Stimulated activated CD4-positive, alpha-beta T cell treated with anti-CD3 and anti-CD28 coated beads, Interleukin-2, amount 100 ng/mL, for 4 hours (primary cell): ENCODE data around the gene CTNNAL1.
"Not testable (repeated sequence)": the region's sequence is repeated elsewhere in the genome, so short reads cannot be mapped to it uniquely, and the experiment has no call there.

Experiments used
- DNase-seq: peaks from one replicate; pipeline ENCODE4 v3.0.0-alpha.2; 2020; ENCODE audit warnings: low read depth

Gene CTNNAL1

DNA sequence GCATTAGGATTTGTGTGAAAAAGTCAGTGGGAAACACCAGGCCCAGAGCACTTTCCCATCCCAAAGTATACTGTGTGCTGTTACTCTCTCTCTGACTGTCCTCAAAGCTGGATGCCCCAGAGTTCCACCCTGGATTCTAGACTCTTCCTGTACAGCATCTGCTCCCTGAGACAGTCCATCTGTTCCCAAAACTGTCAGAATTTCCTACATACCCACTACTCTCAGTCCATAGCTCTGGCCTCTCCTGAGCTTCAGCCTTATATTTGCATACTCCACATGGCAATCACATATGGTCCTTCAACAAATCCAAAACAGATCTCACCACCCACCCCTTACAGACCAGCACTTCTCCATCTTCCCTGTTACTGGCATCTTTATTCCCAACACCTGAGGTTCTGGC, 88.8 kb downstream of the CTNNAL1 start:
- DNase-seq: no peak

DNA sequence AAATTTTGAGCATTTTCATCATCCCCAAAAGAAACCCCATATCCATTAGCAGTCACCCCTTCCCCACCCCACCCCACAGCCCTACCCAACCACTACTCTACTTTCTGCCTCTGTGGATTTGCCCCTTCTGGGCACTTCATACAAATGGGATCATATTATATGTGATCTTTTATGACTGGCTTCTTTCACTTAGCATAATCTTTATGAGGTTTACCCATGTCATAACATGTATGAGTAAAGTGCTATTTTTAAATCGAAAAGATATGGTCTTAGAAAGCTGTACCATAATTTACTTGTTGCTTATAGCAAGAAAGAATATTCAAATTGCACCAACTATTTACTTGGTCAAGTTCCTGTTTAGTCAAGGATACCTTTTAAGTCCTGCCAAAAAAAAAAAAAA, 92.1 kb downstream of the CTNNAL1 start:
- DNase-seq: no peak

- not testable (repeated sequence) for DNase-seq
Observed at GRCh38 chr9:108920401-108920800, 92.9 kb downstream of the CTNNAL1 start.

DNA sequence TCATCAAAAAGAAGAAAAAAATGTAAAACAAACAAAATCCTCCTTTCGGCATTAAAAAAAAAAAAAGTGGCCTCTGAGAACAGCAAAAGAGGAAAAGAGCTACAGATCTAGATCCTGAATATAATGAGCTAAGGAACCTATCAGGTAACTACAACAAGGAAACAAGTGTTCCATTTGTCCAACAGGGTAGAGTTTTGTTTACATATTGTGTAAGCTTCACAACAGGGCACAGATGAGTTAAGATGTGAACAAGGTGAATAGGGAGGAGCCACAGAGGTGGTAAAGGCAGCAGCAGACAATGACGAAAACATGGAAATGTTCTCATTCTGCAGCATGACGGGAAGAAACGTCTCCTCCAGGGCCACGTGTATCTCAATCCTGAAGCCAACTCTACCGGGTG, 93.8 kb downstream of the CTNNAL1 start:
- no peak for DNase-seq

- DNase-seq: no peak
Observed at GRCh38 chr9:108913391-108913790, 99.9 kb downstream of the CTNNAL1 start.

DNA sequence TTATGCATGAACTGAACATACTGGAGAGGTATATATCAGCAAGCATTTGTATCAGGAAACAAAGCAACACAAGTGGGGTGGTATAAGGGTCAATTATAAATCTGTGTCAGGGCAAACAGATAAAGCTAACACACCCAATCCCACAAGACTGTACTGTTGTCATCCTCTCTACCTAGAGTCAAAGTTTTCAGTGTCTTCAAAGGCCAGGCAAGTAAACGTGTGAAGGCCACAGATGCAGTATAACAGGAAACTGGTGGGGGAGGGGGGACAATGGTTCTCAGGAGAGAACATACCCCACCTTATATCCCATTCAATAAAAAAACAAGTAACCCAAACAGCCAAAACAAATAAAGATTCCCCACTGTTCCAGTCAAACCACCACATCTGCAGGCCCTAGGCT, 101.5 kb downstream of the CTNNAL1 start:
- DNase-seq: no peak

DNA sequence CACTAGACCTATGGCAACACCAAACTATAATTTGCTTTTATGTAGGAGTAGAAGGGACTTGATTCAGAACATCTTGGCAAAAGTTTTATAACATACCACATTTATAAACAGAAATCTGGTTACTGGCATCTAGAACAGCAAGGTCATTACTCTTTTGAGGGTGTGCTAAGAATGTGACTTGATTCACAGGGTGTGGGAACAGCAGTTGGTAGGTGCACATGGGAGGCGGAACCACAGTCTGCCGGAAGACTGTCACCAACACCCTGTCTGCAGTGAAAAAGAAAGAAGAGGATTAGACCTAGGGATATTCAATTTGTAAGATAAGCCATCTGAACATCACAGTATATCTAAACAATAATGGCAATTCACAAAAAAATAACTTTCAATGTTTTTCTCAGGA, 102.4 kb downstream of the CTNNAL1 start:
- no peak for DNase-seq

DNA sequence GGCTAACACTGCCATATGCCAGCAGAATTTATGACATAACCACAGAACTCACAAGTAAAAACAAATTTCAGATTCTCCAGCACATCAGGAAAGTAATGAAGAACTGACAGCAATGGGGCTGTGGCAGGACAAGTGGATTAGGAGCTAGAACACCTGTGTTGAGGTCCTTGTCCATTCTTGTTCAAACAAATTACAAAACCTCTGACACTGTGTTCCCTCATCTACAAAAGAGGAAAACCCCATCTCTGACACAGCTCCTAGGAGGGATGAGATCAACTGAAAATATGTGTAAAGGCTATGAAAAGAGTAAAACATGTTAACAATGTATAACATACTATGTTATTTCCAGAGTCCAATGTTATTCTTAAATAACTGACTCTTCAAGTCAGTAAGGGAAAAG, 102.9 kb downstream of the CTNNAL1 start:
- no peak for DNase-seq

GRCh38 chr9:108905494-108905893, 107.8 kb downstream of the CTNNAL1 start:
- DNase-seq: no peak

DNA sequence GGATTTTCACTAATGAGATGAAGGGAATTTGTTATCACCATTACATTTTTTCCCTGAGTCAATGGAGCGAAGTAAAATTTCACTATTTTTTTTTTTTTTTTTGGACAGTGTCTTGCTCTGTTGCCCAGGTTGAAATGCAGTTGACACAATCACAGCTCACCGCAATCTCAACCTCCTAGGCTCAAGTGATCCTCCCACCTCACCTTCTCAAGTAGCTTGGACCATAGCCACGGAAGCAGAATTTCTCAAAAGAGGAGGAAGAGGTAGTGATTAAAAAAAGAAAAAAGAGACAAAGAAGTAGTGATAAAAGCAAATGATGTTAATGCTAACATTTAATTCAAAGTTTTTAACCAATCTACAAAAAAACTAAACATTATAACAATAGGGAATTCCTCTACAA, 109.1 kb downstream of the CTNNAL1 start:
- no peak for DNase-seq

DNA sequence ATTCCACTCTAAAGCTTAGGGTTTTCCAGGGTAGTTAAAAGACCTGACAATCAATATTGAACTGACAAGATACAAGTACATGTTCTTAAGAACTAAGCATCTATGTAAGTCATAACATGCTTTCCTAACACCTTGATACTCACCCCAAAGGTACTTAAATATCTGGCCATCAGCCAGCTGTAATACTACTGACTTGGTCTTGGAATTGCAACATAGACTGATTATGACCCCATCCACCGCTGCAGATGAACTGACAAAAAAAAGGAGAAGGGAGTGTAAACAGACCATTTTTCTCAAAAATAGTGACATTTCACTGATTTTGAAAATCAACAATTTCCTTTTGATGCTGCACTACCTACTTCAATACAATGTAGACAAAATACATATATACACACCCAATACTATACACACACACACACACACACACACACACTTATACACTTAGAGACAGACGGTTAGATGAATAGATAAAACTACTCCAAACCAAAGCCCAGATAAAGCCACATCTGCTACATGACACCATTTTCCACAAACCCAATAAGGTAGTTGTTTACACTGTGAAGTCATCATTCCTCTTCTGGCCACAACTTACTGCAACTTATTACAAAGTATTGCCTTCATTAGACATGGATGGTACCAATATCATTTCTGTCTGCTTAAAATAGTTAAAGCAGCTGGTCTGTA, 109.7 kb downstream of the CTNNAL1 start:
- DNase-seq: no peak

DNA sequence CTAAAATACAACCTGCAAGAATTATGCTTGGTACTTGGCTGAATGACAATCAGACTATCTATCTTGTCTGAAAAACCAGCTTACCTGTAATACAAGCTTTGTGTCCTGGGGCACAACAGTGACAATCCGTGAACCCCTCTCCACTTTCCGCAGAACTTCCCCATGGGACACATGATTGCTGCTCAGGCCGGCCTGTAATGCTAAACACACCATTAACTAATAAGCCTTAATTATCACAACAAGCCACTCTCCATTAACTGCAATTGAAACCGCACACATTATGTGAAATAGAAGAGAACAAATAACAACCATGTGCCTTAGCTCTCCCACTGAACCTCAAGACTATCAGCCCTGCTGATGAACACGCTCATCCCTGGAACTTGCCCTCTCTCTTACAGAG, 113.1 kb downstream of the CTNNAL1 start:
- DNase-seq: no peak

DNA sequence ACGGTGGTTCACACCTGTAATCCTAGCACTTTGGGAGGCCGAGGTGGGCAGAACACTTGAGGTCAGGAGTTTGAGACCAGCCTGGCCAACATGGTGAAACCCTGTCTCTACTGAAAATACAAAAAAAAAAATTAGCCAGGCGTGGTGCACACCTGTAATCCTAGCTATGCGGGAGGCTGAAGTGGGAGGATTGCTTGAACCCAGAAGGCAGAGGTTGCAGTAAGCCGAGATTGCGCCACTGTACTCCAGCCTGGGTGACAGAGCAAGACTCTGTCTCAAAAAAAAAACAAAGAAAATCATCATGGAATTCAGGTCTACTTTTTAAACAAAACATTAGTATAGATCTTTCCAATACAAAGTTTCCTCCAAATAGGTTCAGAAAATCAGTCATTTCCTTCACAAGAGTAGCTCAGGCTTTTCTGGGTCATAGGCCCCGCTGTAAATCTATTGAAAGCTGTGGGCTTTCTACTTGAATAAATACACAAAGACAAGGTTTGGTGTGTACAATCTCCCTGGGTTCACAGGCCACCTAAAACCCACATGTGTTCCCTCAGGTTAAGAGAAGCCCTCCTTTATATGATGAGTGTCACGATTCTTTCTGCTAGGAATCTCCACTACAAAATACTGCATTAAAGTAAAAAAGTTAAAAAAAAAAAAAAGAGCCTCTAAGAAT, 114.1 kb downstream of the CTNNAL1 start:
- DNase-seq: not testable (repeated sequence)

DNA sequence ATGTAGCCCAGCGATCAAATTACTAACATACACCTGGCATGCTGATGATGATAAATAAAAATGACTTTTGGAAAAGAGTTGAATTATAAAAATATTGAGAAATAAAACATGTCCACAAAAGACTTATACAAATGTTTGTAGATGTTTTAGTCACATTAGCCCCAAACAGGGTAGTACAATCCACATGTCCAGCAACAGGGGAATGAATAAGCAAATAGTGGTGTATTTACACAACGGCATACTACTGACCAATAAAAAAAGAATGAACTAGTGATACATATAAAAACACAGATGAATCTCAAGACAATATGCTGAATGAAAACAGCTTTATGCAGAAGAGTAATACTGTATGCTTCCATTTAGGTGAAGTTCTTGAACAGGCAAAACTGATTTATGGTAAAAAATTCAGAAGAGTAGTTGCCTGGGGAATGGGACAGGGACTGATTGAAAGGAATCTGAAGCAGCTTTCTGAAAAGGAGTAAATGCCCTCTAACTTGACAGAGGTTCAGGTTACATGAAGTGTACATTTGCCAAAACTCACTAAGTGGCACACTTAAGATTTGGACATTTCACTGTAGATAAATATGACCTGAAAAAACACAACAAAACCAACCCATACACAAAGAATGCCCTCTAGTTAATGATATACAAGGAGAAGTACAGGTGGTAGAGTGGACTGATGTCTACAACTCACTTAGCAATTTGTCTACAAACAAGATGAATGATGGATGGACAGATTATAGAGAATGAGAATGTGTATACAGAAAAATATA, 115.8 kb downstream of the CTNNAL1 start:
- no peak for DNase-seq

DNA sequence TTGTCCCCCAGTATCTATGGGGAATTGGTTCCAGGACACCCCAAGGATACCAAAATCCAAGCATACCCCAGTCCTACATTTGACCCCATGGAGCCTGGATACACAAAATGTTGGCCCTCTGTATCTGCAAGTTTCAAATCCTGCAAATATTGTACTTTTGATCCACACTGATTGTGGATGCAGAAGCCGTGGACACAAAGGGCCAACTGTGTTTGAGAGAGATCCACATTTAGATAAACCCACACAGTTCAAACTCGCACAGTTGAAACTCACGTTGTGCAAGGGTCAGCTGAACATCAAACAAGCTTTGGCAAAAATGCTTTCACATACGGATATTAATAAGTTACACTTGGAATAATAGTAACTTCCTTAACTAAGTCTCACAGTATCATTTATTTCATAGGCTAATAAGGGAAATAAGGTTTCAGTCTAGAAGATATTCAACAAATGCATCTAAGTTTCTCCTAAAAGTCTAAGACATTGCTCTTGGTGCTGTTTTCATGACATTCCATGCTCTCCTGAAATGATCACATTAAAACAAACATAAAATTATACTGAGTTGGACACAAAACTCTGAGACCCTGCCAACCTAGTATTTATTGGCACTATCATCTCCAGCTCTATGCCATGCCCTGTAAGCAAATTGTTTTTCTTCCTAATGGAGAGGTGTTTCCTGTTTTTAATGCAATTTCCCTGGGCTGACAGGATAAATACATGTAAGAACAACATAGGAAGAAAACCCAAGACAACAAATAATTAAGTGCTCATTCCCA, 118.9 kb downstream of the CTNNAL1 start:
- no peak for DNase-seq
